K562 (cell line): ENCODE measurements around the gene RASSF10. TPM values are rescaled to one million over a fixed set of nuclear protein-coding genes. Genes with fewer than 3 reads are reported as not detected.
A peak's percentile ranks its signal among the peaks of the same experiment; 100 is the strongest.

Experiments used
- CBFB ChIP-seq: sonication (generic); formaldehyde crosslinking; IDR thresholded peaks from 2 replicates; pipeline ENCODE4 v1.4.0; 2020; ENCODE audit warnings: mild to moderate bottlenecking, missing genetic modification reagents
- CREB1 ChIP-seq, 2 experiments: sonication (generic) in 1 of 2; formaldehyde crosslinking in 1 of 2; IDR thresholded peaks; 2 replicates each; pipeline versions ENCODE4 v1.6.1 to v1.8.0; 2012 to 2022; ENCODE audit warnings: inconsistent platforms in 1 of 2, mild to moderate bottlenecking in 1 of 2, missing genetic modification reagents in 1 of 2, moderate library complexity in 1 of 2
- ERF ChIP-seq: fragments of 450-650 bp; formaldehyde crosslinking; IDR thresholded peaks from 2 replicates; pipeline ENCODE4 v1.4.0; 2020; ENCODE audit warnings: mild to moderate bottlenecking, mixed read lengths
- FIP1L1 ChIP-seq: fragments of 200-400 bp; formaldehyde crosslinking; IDR thresholded peaks from 2 replicates; pipeline ENCODE4 v1.6.1; 2018; ENCODE audit warnings: mild to moderate bottlenecking, low read depth, low read length; ENCODE audit not compliant: poor library complexity, severe bottlenecking
- IFI16 ChIP-seq: fragments of 250-450 bp; sonication (Bioruptor Pico); IDR thresholded peaks from 2 replicates; pipeline ENCODE4 v2.1.2; 2022; ENCODE audit warnings: mild to moderate bottlenecking, inconsistent platforms
- PHF20 ChIP-seq: fragments of 450-650 bp; IDR thresholded peaks from 2 replicates; pipeline ENCODE4 v1.6.1; 2018; ENCODE audit not compliant: partially characterized antibody
- SNRNP70 ChIP-seq: fragments of 200-400 bp; formaldehyde crosslinking; optimal IDR thresholded peaks from 2 replicates; pipeline ENCODE3; 2017; ENCODE audit warnings: low read depth, low read length
- SP1 ChIP-seq: sonication (generic); formaldehyde crosslinking; IDR thresholded peaks from 2 replicates; pipeline ENCODE4 v1.8.1; 2022; ENCODE audit warnings: mild to moderate bottlenecking, missing genetic modification reagents
- TOE1 ChIP-seq, 2 experiments: fragments of 450-650 bp in 1 of 2; sonication (generic) in 1 of 2; formaldehyde crosslinking in 1 of 2; IDR thresholded peaks; 2 replicates each; pipeline versions ENCODE4 v1.7.1 to v1.8.0; 2016 to 2022; ENCODE audit warnings: borderline replicate concordance in 2 of 2, mild to moderate bottlenecking in 2 of 2, antibody characterized with exemption in 1 of 2, inconsistent platforms in 1 of 2, low read depth in 1 of 2, missing genetic modification reagents in 1 of 2, moderate library complexity in 1 of 2
- ZNF175 ChIP-seq: fragments of 200-800 bp; sonication (Bioruptor generic); IDR thresholded peaks from 2 replicates; pipeline ENCODE4 v1.6.1; 2016; ENCODE audit warnings: low read depth, mild to moderate bottlenecking, missing genetic modification characterization, missing compliant biosample characterization
- ZNF507 ChIP-seq: conservative IDR thresholded peaks from 2 replicates; pipeline ENCODE4 v1.6.1; 2017; ENCODE audit warnings: missing genetic modification characterization, missing compliant biosample characterization
- ZNF57 ChIP-seq: fragments of 450-650 bp; formaldehyde crosslinking; IDR thresholded peaks from 2 replicates; pipeline ENCODE4 v1.4.0; 2020; ENCODE audit warnings: mild to moderate bottlenecking, moderate library complexity
- polyA plus RNA-seq, 8 experiments: library from polyadenylated mRNA; depleted of rRNA in 4 of 8; stranded (reverse) in 5 of 8; unstranded in 3 of 8; fragments of >200 nt; fragmentation: Nextera tagmentation in 2 of 8; fragmentation: Illumina TruSeq in 1 of 8; extraction: Ambion mirVana in 2 of 8; extraction: Trizol in 1 of 8; gene quantifications; 2 replicates each; pipeline versions ENCODE4 v1.2.1 to v1.2.3, GENCODE V29; 2011 to 2014; ENCODE audit warnings: inconsistent platforms in 1 of 8, missing spikeins in 1 of 8
- total RNA-seq, 7 experiments: library from RNA; depleted of rRNA in 6 of 7; stranded (reverse); fragments of >200 nt in 6 of 7; fragmentation: Illumina TruSeq in 2 of 7; extraction: Trizol in 2 of 7; gene quantifications; 2 replicates each; pipeline versions ENCODE4 v1.2.1 to v1.2.3, GENCODE V29; 2011 to 2021; ENCODE audit warnings: low replicate concordance in 1 of 7
- TF ChIP-seq, protein P1 (sequence below): fragments of 450-650 bp; IDR thresholded peaks from 2 replicates; pipeline ENCODE4 v1.6.1; 2016; ENCODE audit warnings: mild to moderate bottlenecking, moderate library complexity
- TF ChIP-seq, protein P2 (sequence below): sonication (generic); formaldehyde crosslinking; IDR thresholded peaks from 2 replicates; pipeline ENCODE4 v1.4.0; 2020; ENCODE audit warnings: mild to moderate bottlenecking, missing genetic modification reagents

Gene RASSF10
- total and polyA plus RNA-seq, 9 of the 15 experiments (the other 6 are each of a cell fraction or from before 2014, with no cell fraction given) = not detected

DNA sequence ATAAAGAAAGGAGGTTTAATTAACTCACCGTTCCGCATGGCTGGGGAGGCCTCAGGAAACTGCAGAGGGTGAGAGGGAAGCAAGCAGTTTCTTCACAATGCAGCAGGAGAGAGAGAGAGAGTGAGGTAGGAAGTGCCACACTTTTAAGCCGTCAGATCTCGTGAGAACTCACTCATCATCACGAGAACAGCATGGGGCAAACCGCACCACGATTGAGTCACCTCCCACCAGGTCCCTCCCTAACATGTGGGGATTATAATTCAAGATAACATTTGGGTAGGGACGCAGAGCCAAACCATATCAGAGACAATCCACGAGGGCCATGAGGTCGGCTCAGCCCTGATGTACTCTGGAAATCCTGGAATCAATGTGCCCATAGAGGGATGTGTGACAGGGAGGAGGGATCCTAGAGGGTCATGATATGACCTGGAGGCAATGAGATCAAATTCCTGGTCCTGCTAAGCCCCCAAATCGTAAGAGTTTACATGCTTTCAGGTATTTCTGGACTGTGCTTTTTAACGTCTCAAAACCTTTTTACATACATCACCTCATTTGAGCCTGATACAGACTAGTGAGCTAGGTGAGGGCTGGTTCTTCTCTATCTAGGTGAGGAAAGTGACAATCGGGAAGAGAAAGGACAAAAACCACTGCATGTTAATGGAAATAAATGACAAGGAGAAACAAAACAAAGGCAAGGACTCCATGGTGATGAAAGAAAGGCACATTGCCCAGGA, 19.5 kb upstream of the RASSF10 start (continued):
- TF ChIP-seq, protein P1, sequence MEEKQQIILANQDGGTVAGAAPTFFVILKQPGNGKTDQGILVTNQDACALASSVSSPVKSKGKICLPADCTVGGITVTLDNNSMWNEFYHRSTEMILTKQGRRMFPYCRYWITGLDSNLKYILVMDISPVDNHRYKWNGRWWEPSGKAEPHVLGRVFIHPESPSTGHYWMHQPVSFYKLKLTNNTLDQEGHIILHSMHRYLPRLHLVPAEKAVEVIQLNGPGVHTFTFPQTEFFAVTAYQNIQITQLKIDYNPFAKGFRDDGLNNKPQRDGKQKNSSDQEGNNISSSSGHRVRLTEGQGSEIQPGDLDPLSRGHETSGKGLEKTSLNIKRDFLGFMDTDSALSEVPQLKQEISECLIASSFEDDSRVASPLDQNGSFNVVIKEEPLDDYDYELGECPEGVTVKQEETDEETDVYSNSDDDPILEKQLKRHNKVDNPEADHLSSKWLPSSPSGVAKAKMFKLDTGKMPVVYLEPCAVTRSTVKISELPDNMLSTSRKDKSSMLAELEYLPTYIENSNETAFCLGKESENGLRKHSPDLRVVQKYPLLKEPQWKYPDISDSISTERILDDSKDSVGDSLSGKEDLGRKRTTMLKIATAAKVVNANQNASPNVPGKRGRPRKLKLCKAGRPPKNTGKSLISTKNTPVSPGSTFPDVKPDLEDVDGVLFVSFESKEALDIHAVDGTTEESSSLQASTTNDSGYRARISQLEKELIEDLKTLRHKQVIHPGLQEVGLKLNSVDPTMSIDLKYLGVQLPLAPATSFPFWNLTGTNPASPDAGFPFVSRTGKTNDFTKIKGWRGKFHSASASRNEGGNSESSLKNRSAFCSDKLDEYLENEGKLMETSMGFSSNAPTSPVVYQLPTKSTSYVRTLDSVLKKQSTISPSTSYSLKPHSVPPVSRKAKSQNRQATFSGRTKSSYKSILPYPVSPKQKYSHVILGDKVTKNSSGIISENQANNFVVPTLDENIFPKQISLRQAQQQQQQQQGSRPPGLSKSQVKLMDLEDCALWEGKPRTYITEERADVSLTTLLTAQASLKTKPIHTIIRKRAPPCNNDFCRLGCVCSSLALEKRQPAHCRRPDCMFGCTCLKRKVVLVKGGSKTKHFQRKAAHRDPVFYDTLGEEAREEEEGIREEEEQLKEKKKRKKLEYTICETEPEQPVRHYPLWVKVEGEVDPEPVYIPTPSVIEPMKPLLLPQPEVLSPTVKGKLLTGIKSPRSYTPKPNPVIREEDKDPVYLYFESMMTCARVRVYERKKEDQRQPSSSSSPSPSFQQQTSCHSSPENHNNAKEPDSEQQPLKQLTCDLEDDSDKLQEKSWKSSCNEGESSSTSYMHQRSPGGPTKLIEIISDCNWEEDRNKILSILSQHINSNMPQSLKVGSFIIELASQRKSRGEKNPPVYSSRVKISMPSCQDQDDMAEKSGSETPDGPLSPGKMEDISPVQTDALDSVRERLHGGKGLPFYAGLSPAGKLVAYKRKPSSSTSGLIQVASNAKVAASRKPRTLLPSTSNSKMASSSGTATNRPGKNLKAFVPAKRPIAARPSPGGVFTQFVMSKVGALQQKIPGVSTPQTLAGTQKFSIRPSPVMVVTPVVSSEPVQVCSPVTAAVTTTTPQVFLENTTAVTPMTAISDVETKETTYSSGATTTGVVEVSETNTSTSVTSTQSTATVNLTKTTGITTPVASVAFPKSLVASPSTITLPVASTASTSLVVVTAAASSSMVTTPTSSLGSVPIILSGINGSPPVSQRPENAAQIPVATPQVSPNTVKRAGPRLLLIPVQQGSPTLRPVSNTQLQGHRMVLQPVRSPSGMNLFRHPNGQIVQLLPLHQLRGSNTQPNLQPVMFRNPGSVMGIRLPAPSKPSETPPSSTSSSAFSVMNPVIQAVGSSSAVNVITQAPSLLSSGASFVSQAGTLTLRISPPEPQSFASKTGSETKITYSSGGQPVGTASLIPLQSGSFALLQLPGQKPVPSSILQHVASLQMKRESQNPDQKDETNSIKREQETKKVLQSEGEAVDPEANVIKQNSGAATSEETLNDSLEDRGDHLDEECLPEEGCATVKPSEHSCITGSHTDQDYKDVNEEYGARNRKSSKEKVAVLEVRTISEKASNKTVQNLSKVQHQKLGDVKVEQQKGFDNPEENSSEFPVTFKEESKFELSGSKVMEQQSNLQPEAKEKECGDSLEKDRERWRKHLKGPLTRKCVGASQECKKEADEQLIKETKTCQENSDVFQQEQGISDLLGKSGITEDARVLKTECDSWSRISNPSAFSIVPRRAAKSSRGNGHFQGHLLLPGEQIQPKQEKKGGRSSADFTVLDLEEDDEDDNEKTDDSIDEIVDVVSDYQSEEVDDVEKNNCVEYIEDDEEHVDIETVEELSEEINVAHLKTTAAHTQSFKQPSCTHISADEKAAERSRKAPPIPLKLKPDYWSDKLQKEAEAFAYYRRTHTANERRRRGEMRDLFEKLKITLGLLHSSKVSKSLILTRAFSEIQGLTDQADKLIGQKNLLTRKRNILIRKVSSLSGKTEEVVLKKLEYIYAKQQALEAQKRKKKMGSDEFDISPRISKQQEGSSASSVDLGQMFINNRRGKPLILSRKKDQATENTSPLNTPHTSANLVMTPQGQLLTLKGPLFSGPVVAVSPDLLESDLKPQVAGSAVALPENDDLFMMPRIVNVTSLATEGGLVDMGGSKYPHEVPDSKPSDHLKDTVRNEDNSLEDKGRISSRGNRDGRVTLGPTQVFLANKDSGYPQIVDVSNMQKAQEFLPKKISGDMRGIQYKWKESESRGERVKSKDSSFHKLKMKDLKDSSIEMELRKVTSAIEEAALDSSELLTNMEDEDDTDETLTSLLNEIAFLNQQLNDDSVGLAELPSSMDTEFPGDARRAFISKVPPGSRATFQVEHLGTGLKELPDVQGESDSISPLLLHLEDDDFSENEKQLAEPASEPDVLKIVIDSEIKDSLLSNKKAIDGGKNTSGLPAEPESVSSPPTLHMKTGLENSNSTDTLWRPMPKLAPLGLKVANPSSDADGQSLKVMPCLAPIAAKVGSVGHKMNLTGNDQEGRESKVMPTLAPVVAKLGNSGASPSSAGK = peak; percentile 95
- TF ChIP-seq SNRNP70 (no peak), ZNF175 (CRISPR knock-in tag) (0 out of 2 replicates have a peak, but pooled peaks have one; percentile 25), ZNF57 (CRISPR knock-in tag) (no peak), CBFB (CRISPR knock-in tag) (peak; percentile 93), FIP1L1 (no peak), IFI16 (CRISPR knock-in tag) (no peak), CREB1 (IDR thresholded peaks at IDR 0.05) (peak; percentile 81), CREB1 (CRISPR knock-in tag; IDR thresholded peaks at IDR 0.05) (no peak), SP1 (peak; percentile 76), ERF (no peak), TOE1 (IDR thresholded peaks at IDR 0.05; ENCODE audit: borderline replicate concordance) (peak; percentile 77; the same call in 1 of the 2 replicates), TOE1 (CRISPR knock-in tag; IDR thresholded peaks at IDR 0.05; ENCODE audit: borderline replicate concordance, low read depth) (no peak), PHF20 (no peak), ZNF507 (tag) (no peak)
- TF ChIP-seq, protein P2, sequence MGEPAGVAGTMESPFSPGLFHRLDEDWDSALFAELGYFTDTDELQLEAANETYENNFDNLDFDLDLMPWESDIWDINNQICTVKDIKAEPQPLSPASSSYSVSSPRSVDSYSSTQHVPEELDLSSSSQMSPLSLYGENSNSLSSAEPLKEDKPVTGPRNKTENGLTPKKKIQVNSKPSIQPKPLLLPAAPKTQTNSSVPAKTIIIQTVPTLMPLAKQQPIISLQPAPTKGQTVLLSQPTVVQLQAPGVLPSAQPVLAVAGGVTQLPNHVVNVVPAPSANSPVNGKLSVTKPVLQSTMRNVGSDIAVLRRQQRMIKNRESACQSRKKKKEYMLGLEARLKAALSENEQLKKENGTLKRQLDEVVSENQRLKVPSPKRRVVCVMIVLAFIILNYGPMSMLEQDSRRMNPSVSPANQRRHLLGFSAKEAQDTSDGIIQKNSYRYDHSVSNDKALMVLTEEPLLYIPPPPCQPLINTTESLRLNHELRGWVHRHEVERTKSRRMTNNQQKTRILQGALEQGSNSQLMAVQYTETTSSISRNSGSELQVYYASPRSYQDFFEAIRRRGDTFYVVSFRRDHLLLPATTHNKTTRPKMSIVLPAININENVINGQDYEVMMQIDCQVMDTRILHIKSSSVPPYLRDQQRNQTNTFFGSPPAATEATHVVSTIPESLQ = no peak
